Naive thymus-derived CD4-positive, alpha-beta T cell (primary cell): ENCODE measurements around the gene OR51T1. TPM values are rescaled to one million over a fixed set of nuclear protein-coding genes. Genes with fewer than 3 reads are reported as not detected.

Source experiments
- ATAC-seq: fragments of 150-1000 bp; cut with Tn5 transposase; 2 replicates; pipeline ENCODE4 v1.10.0; 2021; ENCODE audit warnings: mild to moderate bottlenecking, moderate library complexity
- CTCF ChIA-PET: fragments of 350-600 bp; sonication (Branson Sonifier 250); formaldehyde crosslinking; loops from one replicate; lab custom pipeline; 2021; ENCODE audit warnings: antibody characterized with exemption; lab: Charles Lee
- POLR2A ChIA-PET: fragments of 350-600 bp; sonication (Branson Sonifier 250); formaldehyde crosslinking; loops from one replicate; lab custom pipeline; 2021; ENCODE audit warnings: antibody characterized with exemption, inconsistent platforms; lab: Charles Lee
- DNase-seq, 9 donors: peaks; one replicate each; pipeline versions ENCODE4 v3.0.0 to v3.0.0-alpha.2; 2020 to 2022; ENCODE audit warnings: mixed read lengths in 1 of 9
- H3K27ac ChIP-seq: one replicate; pipeline ENCODE4 v1.7.0; 2013; ENCODE audit warnings: mild to moderate bottlenecking, low read depth, low read length, moderate library complexity
- H3K27me3 ChIP-seq, 2 donors: one replicate each; pipeline ENCODE4 v1.7.0; 2013; ENCODE audit warnings: low read length in 2 of 2, mild to moderate bottlenecking in 2 of 2, moderate library complexity in 2 of 2; ENCODE audit not compliant: control insufficient read depth in 2 of 2, insufficient read depth in 2 of 2
- H3K36me3 ChIP-seq, 3 experiments: 1 replicate in 2 of 3; 2 replicates in 1 of 3; pipeline ENCODE4 v1.7.0; 2013; ENCODE audit warnings: low read length in 3 of 3, mild to moderate bottlenecking in 3 of 3, moderate library complexity in 1 of 3; ENCODE audit not compliant: insufficient read depth in 3 of 3, control insufficient read depth in 2 of 3
- H3K4me1 ChIP-seq, 2 donors: one replicate each; pipeline ENCODE4 v1.7.0; 2013; ENCODE audit warnings: low read length in 2 of 2, mild to moderate bottlenecking in 2 of 2, moderate library complexity in 1 of 2; ENCODE audit not compliant: control insufficient read depth in 2 of 2, insufficient read depth in 2 of 2
- H3K4me3 ChIP-seq: 2 replicates; pipeline ENCODE4 v1.7.0; 2013; ENCODE audit warnings: mild to moderate bottlenecking, low read length
- H3K9me3 ChIP-seq, 3 experiments: 1 replicate in 2 of 3; 2 replicates in 1 of 3; pipeline ENCODE4 v1.7.0; 2013; ENCODE audit warnings: low read length in 3 of 3; ENCODE audit not compliant: control insufficient read depth in 2 of 3
- H3K27ac Mint-ChIP-seq, 9 donors: one replicate each; pipeline ENCODE4 v1.8.0; 2020 to 2022; ENCODE audit warnings: mixed read lengths in 9 of 9, mild to moderate bottlenecking in 8 of 9, moderate library complexity in 5 of 9, inconsistent platforms in 2 of 9
- H3K27me3 Mint-ChIP-seq, 5 donors: one replicate each; pipeline ENCODE4 v1.8.0; 2021 to 2022; ENCODE audit warnings: mixed read lengths in 5 of 5, mild to moderate bottlenecking in 1 of 5
- H3K36me3 Mint-ChIP-seq, 5 donors: one replicate each; pipeline ENCODE4 v1.8.0; 2020 to 2022; ENCODE audit warnings: mixed read lengths in 5 of 5, mild to moderate bottlenecking in 3 of 5, inconsistent platforms in 1 of 5
- H3K4me1 Mint-ChIP-seq, 7 donors: one replicate each; pipeline ENCODE4 v1.8.0; 2020 to 2022; ENCODE audit warnings: mixed read lengths in 7 of 7, mild to moderate bottlenecking in 3 of 7, inconsistent platforms in 1 of 7
- H3K4me3 Mint-ChIP-seq, 10 donors: one replicate each; pipeline ENCODE4 v1.8.0; 2020 to 2022; ENCODE audit warnings: mild to moderate bottlenecking in 10 of 10, mixed read lengths in 10 of 10, moderate library complexity in 6 of 10, inconsistent platforms in 2 of 10
- H3K9me3 Mint-ChIP-seq, 11 donors: one replicate each; pipeline ENCODE4 v1.8.0; 2020 to 2022; ENCODE audit warnings: mixed read lengths in 11 of 11, mild to moderate bottlenecking in 4 of 11, inconsistent platforms in 1 of 11, moderate library complexity in 1 of 11
- intact Hi-C, 2 donors: fragments of 100-400 bp; cut with micrococcal nuclease; formaldehyde crosslinking; loops; one replicate each; pipeline ENCODE4 v1.15.1; 2023
- polyA plus RNA-seq, 2 donors: library from polyadenylated mRNA; unstranded; fragments of 300-500 nt; fragmentation: Illumina TruSeq; gene quantifications; one replicate each; pipeline ENCODE4 v1.2.3, GENCODE V29; 2021
- total RNA-seq, 6 experiments: library from RNA in 5 of 6; stranded (reverse) in 5 of 6; gene quantifications; 1 replicate in 5 of 6; 2 replicates in 1 of 6; pipeline ENCODE4 v1.2.3 and lab custom pipeline; 2021 to 2026

OR51T1 gene
- total and polyA plus RNA-seq, 7 experiments from 2014 or later, result not detected

GRCh38 chr11:4924239-4924638 lies 42.5 kb downstream of the OR51T1 start, which contains the start of gene OR51G1:
Gene OR51G1 (minus strand): TSS chr11:4924339. CDS start chr11:4924339, 0 bp downstream.
- ChIA-PET CTCF (no interaction called here), POLR2A (no interaction called here)
- H3K4me3 ChIP-seq, result no peak within 1 kb of the TSS
- intact Hi-C loops, result no loop called here
- H3K4me3 Mint-ChIP-seq, result no peak within 1 kb of the TSS
- no peaks in the 10 kb centered on the region for H3K4me1 ChIP-seq
- H3K36me3 ChIP-seq, result no peaks in the 10 kb centered on the region
- ATAC-seq (no peak), DNase-seq (no peak)
- no peaks in the 10 kb centered on the region for H3K36me3 Mint-ChIP-seq
- H3K9me3 Mint-ChIP-seq, result peaks cover 0 to 7% (median 0%) of the 10 kb centered on the region in 11 donors
- no peaks in the 10 kb centered on the region for H3K27me3 ChIP-seq
- H3K27me3 Mint-ChIP-seq, result peaks cover 0 to 17% (median 10%) of the 10 kb centered on the region in 5 donors
- no peaks in the 10 kb centered on the region for H3K9me3 ChIP-seq
- no peak within 1 kb of the TSS for H3K27ac ChIP-seq
- H3K27ac Mint-ChIP-seq, result no peak within 1 kb of the TSS
- peaks cover 0 to 1% (median 0%) of the 10 kb centered on the region in 7 donors for H3K4me1 Mint-ChIP-seq

DNA sequence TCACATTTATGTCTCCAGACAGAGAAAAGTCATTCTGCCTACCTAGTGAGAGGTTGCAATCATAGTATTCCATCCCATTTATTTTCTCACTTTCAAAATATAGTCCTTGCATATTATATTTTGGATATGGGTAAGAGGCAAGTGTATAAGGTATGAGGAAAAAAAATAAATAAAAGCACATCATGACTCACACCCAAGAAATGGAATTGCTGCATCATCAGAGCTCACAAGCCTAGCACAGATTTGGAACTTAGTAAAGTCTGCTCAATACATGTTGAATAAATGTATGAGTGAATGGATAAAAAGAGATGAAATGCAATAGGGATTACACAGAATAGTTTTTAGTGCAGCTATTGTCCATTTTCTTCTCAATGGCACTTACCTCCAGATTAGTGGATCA lies 44.9 kb downstream of the OR51T1 start:
- H3K9me3 ChIP-seq, result no peaks in the 10 kb centered on the region
- H3K4me1 ChIP-seq, result no peaks in the 10 kb centered on the region
- no peak overlapping the region for H3K27ac ChIP-seq
- Mint-ChIP-seq H3K27ac (no peak overlapping the region), H3K4me1 (peaks cover 0 to 1% (median 0%) of the 10 kb centered on the region in 7 donors), H3K4me3 (no peak overlapping the region), H3K9me3 (peaks cover 0 to 7% (median 0%) of the 10 kb centered on the region in 11 donors), H3K36me3 (no peaks in the 10 kb centered on the region), H3K27me3 (peaks cover 0 to 17% (median 10%) of the 10 kb centered on the region in 5 donors)
- H3K36me3 ChIP-seq, result no peaks in the 10 kb centered on the region
- no peak overlapping the region for H3K4me3 ChIP-seq
- ChIA-PET CTCF (no interaction called here), POLR2A (no interaction called here)
- DNase-seq (no peak), ATAC-seq (no peak)
- intact Hi-C loops, result no loop called here
- no peaks in the 10 kb centered on the region for H3K27me3 ChIP-seq

Other genes with a start within 250 kb of the OR51T1 start
- not detected for gene OR51D1, start 244.4 kb upstream of the OR51T1 start, total RNA-seq
- not detected for gene OR51D1, start 244.4 kb upstream of the OR51T1 start, polyA plus RNA-seq
- gene OR51E1, start 237.9 kb upstream of the OR51T1 start, total RNA-seq, result not detected
- gene OR51E1, start 237.9 kb upstream of the OR51T1 start, polyA plus RNA-seq, result not detected
- not detected for gene OR51E2, start 184.0 kb upstream of the OR51T1 start, total RNA-seq
- not detected for gene OR51E2, start 184.0 kb upstream of the OR51T1 start, polyA plus RNA-seq
- gene MMP26, start 177.1 kb upstream of the OR51T1 start, total RNA-seq, result not detected
- not detected for gene MMP26, start 177.1 kb upstream of the OR51T1 start, polyA plus RNA-seq
- gene OR51F1, start 112.0 kb upstream of the OR51T1 start, total RNA-seq, result not detected
- gene OR51F1, start 112.0 kb upstream of the OR51T1 start, polyA plus RNA-seq, result not detected
- not detected for gene OR52R1, start 77.5 kb upstream of the OR51T1 start, total RNA-seq
- gene OR52R1, start 77.5 kb upstream of the OR51T1 start, polyA plus RNA-seq, result not detected
- gene OR51F2, start 60.6 kb upstream of the OR51T1 start, total RNA-seq, result not detected
- not detected for gene OR51F2, start 60.6 kb upstream of the OR51T1 start, polyA plus RNA-seq
- gene OR51S1, start 32.7 kb upstream of the OR51T1 start, total RNA-seq, result not detected
- not detected for gene OR51S1, start 32.7 kb upstream of the OR51T1 start, polyA plus RNA-seq
- not detected for gene OR51A7, start 21.9 kb downstream of the OR51T1 start, total RNA-seq
- gene OR51A7, start 21.9 kb downstream of the OR51T1 start, polyA plus RNA-seq, result not detected
- not detected for gene OR51G2, start 37.5 kb downstream of the OR51T1 start, total RNA-seq
- not detected for gene OR51G2, start 37.5 kb downstream of the OR51T1 start, polyA plus RNA-seq
- not detected for gene OR51G1, start 42.4 kb downstream of the OR51T1 start, total RNA-seq
- gene OR51G1, start 42.4 kb downstream of the OR51T1 start, polyA plus RNA-seq, result not detected
- not detected for gene OR51A4, start 65.7 kb downstream of the OR51T1 start, total RNA-seq
- not detected for gene OR51A4, start 65.7 kb downstream of the OR51T1 start, polyA plus RNA-seq
- gene OR51A2, start 73.8 kb downstream of the OR51T1 start, total RNA-seq, result not detected
- gene OR51A2, start 73.8 kb downstream of the OR51T1 start, polyA plus RNA-seq, result not detected
- not detected for gene OR51L1, start 113.0 kb downstream of the OR51T1 start, total RNA-seq
- gene OR51L1, start 113.0 kb downstream of the OR51T1 start, polyA plus RNA-seq, result not detected
- gene OR52J3, start 164.6 kb downstream of the OR51T1 start, total RNA-seq, result not detected
- not detected for gene OR52J3, start 164.6 kb downstream of the OR51T1 start, polyA plus RNA-seq
- gene OR52E2, start 177.7 kb downstream of the OR51T1 start, total RNA-seq, result not detected
- gene OR52E2, start 177.7 kb downstream of the OR51T1 start, polyA plus RNA-seq, result not detected
- not detected for gene OR52E1, start 187.7 kb downstream of the OR51T1 start, total RNA-seq
- gene OR52E1, start 187.7 kb downstream of the OR51T1 start, polyA plus RNA-seq, result not detected